Coronary artery (tissue), 2 donors: Measurements from ENCODE around the gene MESD.

Experiments
- DNase-seq: peaks from one replicate; pipeline ENCODE4 v3.0.0-alpha.2; 2017; ENCODE audit warnings: low spot score
- H3K27ac ChIP-seq, 2 donors: fragments of 200-600 bp; sonication (generic); one replicate each; pipeline ENCODE4 v1.5.1; 2016 to 2019
- H3K4me3 ChIP-seq: fragments of 200-600 bp; sonication (generic); 2 replicates; pipeline ENCODE4 v1.5.1; 2016; ENCODE audit warnings: mild to moderate bottlenecking, moderate library complexity
- TF ChIP-seq, protein P1 (sequence below): fragments of 200-600 bp; sonication (generic); IDR thresholded peaks from one replicate; pipeline ENCODE4 v1.5.1; 2019; ENCODE audit warnings: antibody characterized with exemption

MESD gene

GRCh38 chr15:81014446-81015093 lies 25.0 kb upstream of the MESD start:
- DNase-seq, result no peak
- no peak overlapping the region for H3K27ac ChIP-seq
- TF ChIP-seq, protein P1, sequence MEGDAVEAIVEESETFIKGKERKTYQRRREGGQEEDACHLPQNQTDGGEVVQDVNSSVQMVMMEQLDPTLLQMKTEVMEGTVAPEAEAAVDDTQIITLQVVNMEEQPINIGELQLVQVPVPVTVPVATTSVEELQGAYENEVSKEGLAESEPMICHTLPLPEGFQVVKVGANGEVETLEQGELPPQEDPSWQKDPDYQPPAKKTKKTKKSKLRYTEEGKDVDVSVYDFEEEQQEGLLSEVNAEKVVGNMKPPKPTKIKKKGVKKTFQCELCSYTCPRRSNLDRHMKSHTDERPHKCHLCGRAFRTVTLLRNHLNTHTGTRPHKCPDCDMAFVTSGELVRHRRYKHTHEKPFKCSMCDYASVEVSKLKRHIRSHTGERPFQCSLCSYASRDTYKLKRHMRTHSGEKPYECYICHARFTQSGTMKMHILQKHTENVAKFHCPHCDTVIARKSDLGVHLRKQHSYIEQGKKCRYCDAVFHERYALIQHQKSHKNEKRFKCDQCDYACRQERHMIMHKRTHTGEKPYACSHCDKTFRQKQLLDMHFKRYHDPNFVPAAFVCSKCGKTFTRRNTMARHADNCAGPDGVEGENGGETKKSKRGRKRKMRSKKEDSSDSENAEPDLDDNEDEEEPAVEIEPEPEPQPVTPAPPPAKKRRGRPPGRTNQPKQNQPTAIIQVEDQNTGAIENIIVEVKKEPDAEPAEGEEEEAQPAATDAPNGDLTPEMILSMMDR, result no peak
- H3K4me3 ChIP-seq, result no peak overlapping the region

DNA sequence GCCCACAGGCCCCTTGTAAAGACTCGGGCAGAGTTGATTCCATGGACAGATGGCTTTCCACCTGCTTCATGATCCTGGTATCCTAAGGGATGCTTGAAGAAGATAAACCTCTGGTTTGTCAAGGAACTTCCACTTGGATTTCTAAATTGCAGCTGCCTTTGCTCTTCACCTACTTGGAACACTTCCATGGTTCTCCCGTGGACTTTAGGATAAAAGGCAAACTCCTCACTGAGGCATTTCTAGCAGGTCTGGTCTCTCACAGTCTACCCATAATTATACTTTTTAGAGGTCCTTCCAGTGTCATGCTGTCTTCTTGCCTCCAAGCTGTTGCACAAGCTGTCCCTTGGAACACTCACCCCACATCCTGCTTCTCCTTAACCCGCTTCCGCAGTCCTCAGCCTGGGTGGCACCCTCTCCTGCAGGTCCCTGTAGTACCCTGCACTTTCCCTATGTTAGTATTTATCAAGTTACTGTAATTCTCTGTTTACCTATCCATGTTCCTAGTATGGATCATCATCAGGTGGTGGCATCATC lies 23.8 kb upstream of the MESD start:
- Histone ChIP-seq H3K27ac (no peak overlapping the region), H3K4me3 (no peak overlapping the region)
- TF ChIP-seq, protein P1, result no peak
- DNase-seq, result no peak

- Histone ChIP-seq H3K4me3 (no peak overlapping the region), H3K27ac (no peak overlapping the region)
- no peak for DNase-seq
- TF ChIP-seq, protein P1, result no peak
These were observed 23.0 kb upstream of the MESD start for GRCh38 chr15:81012588-81012987.

- DNase-seq, result no peak
- TF ChIP-seq, protein P1, result no peak
- no peak overlapping the region for H3K4me3 ChIP-seq
- no peak overlapping the region for H3K27ac ChIP-seq
These were observed 22.0 kb upstream of the MESD start for GRCh38 chr15:81011593-81011992.

GRCh38 chr15:81010086-81010485 lies 20.5 kb upstream of the MESD start:
- Histone ChIP-seq H3K4me3 (no peak overlapping the region), H3K27ac (no peak overlapping the region)
- TF ChIP-seq, protein P1, result no peak
- DNase-seq, result no peak

- DNase-seq, result no peak
- H3K4me3 ChIP-seq, result no peak overlapping the region
- no peak overlapping the region for H3K27ac ChIP-seq
- TF ChIP-seq, protein P1, result no peak
These were observed 18.7 kb upstream of the MESD start for GRCh38 chr15:81008312-81008711.

GRCh38 chr15:81007428-81008064 lies 17.9 kb upstream of the MESD start:
- no peak for DNase-seq
- Histone ChIP-seq H3K27ac (no peak overlapping the region), H3K4me3 (no peak overlapping the region)
- TF ChIP-seq, protein P1, result no peak
